Activated naive CD8-positive, alpha-beta T cell treated with anti-CD3 and anti-CD28 coated beads for 36 hours (primary cell): ENCODE results near the gene STRIT1. TPM values are rescaled to one million over a fixed set of nuclear protein-coding genes. Genes with fewer than 3 reads are reported as not detected.
"Not testable (repeated sequence)": the region's sequence is repeated elsewhere in the genome, so short reads cannot be mapped to it uniquely, and the experiment has no call there.

Source experiments
- DNase-seq: peaks from one replicate; pipeline ENCODE4 v3.0.0; 2021
- H3K27ac Mint-ChIP-seq: one replicate; pipeline ENCODE4 v1.8.0; 2022; ENCODE audit warnings: mild to moderate bottlenecking, moderate library complexity, mixed read lengths
- H3K27me3 Mint-ChIP-seq: one replicate; pipeline ENCODE4 v1.8.0; 2022; ENCODE audit warnings: mild to moderate bottlenecking, mixed read lengths
- H3K36me3 Mint-ChIP-seq: one replicate; pipeline ENCODE4 v1.8.0; 2021; ENCODE audit warnings: mild to moderate bottlenecking, mixed read lengths
- H3K4me1 Mint-ChIP-seq: one replicate; pipeline ENCODE4 v1.8.0; 2021; ENCODE audit warnings: mixed read lengths
- H3K4me3 Mint-ChIP-seq: one replicate; pipeline ENCODE4 v1.8.0; 2022; ENCODE audit warnings: mild to moderate bottlenecking, moderate library complexity, mixed read lengths
- H3K9me3 Mint-ChIP-seq: one replicate; pipeline ENCODE4 v1.8.0; 2022; ENCODE audit warnings: mixed read lengths
- total RNA-seq, 2 experiments: library from RNA; stranded (reverse); gene quantifications; one replicate each; pipeline ENCODE4 v1.2.3, GENCODE V29; 2021

STRIT1 gene
- total RNA-seq, 2 experiments from 2014 or later: not detected

DNA sequence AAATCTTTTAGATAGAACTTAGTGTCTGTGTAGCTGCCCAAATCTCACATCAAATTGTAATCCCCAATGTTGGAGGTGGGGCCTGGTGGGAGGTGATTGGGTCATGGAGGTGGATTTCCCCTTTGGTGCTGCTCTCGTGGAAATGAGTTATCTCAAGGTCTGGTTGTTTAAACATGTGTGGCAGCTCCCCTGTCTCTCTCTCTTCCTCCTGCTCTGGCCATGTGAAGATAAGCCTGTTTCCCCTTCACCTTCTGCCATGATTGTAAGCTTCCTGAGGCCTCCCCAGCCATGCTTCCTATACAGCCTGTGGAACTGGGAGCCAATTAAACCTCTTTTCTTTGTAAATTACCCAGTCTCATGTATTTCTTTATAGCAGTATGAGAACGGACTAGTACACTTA lies 30.6 kb downstream of the STRIT1 start:
- H3K4me1 Mint-ChIP-seq, H3K27ac Mint-ChIP-seq, H3K36me3 Mint-ChIP-seq, H3K27me3 Mint-ChIP-seq, DNase-seq, H3K9me3 Mint-ChIP-seq, H3K4me3 Mint-ChIP-seq: not testable (repeated sequence)

DNA sequence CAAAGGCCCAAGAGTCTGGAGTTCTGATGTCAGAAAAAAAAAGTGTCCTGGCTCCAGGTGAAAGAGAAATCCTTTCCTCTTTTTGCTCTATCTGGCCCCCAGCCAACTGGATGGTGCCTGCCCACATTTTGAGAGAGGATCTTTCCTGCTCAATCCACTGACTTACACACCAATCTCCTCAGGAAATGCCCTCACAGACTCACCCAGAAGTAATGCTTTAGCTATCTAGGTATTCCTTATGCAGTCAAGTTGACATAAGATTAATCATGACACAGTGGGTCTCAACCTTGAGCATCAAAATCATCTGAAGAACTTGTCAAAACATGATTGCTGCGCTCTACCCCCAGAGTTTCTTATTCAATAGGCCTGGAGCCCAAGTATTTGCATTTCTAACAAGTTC lies 31.2 kb downstream of the STRIT1 start:
- no peak for DNase-seq
- Mint-ChIP-seq H3K9me3 (no peaks in the 10 kb centered on the region), H3K4me1 (no peaks in the 10 kb centered on the region), H3K4me3 (no peak overlapping the region), H3K27ac (no peak overlapping the region), H3K27me3 (peaks cover 8% of the 10 kb centered on the region), H3K36me3 (no peaks in the 10 kb centered on the region)

DNA sequence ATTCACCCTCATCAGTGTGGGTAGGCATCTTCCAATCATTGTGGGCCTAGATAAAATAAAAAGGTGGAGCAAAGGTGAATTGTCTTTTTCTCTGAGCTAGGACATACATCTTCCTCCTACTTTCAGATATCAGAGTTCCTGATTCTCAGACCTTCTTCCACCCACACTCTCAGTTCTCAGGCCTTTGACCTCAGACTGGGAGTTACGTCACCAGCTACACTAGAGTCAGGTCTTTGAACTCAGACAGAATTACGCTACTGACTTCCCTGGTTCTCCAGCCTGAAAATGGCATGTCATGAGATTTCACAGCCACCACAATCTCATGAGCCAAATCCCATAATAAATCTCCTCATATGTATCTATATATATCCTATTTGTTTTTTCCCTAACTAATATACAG lies 39.0 kb downstream of the STRIT1 start:
- H3K4me3 Mint-ChIP-seq: no peak overlapping the region
- H3K27me3 Mint-ChIP-seq: no peaks in the 10 kb centered on the region
- H3K36me3 Mint-ChIP-seq: no peaks in the 10 kb centered on the region
- no peak for DNase-seq
- no peaks in the 10 kb centered on the region for H3K4me1 Mint-ChIP-seq
- no peak overlapping the region for H3K27ac Mint-ChIP-seq
- no peaks in the 10 kb centered on the region for H3K9me3 Mint-ChIP-seq

DNA sequence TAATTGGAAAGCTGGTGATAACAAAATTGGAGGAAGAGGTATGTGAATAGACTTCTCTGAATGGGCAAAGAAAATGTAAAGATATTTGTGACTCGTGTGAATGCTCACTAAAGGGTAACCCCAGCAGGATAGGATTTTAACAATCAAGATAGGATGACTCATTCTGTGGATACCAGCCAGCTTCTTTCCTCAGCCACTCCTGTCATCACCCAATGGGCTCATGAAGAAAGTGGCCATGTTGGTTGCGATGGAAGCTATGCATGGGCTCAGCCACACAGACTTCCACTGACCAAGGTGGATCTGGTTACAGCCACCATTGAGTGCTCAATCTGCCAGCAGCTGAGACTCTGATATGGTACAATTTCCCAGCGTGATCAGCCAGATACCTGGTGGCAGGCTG lies 40.9 kb downstream of the STRIT1 start:
- no peak for DNase-seq
- no peaks in the 10 kb centered on the region for H3K27me3 Mint-ChIP-seq
- no peaks in the 10 kb centered on the region for H3K36me3 Mint-ChIP-seq
- H3K9me3 Mint-ChIP-seq: no peaks in the 10 kb centered on the region
- H3K4me3 Mint-ChIP-seq: no peak overlapping the region
- H3K4me1 Mint-ChIP-seq: no peaks in the 10 kb centered on the region
- H3K27ac Mint-ChIP-seq: no peak overlapping the region

DNA sequence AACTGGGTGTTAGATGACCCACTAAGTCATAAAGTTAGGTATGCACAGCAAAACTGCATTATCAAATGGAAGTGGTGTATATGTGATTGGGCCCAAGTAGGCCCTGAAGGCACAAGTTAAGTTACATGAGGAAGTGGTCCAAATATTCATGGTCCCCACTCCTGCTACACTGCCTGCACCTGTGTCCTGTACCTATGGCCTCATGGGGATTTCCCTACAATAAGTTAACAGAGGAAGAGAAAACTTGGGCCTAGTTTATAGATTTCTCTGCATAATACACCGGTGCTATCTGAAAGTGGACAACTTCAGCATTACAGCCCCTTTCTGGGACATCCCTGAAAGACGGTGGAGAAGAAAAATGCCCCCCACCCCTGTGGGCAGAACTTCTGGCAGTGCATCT lies 41.5 kb downstream of the STRIT1 start:
- no peak for DNase-seq
- H3K36me3 Mint-ChIP-seq: no peaks in the 10 kb centered on the region
- H3K4me1 Mint-ChIP-seq: no peaks in the 10 kb centered on the region

DNA sequence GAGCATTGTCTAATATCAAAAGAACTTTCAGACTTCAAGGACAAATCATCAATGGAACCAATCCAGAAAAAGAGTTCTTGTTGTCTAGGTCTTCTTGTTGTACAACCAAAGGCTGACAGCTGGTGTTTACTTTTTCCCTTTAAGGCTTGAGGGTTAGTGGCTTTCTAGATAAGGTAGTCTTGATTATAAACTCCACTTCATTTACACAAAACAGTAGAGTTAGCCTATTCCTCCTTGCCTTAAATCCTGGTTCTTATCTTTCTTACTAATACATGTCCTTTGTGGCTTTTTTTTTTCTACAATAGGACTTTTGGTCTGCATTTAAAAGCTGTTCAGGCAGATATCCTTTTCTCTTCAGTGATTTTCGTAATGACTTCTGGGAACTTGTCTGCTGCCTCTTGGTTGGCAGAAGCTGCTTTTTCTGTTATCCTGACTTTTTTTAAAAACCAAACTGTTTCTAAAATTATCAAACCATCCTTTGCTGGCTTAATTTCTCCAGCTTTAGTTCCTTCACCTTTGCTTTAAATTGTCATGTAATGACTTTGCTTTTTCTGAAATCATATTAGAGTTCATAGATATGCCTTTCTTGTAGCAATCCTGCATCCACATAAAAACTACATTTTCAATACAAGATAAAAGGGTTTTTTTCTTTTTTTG lies 44.8 kb downstream of the STRIT1 start:
- DNase-seq: no peak
- Mint-ChIP-seq H3K36me3 (no peaks in the 10 kb centered on the region), H3K4me3 (no peak overlapping the region), H3K9me3 (no peaks in the 10 kb centered on the region), H3K27ac (no peak overlapping the region), H3K27me3 (no peaks in the 10 kb centered on the region), H3K4me1 (no peaks in the 10 kb centered on the region)

More for the DNA sequence above, 41.5 kb downstream of the STRIT1 start:
- no peaks in the 10 kb centered on the region for H3K27me3 Mint-ChIP-seq
- H3K27ac Mint-ChIP-seq: no peak overlapping the region
- no peak overlapping the region for H3K4me3 Mint-ChIP-seq
- H3K9me3 Mint-ChIP-seq: no peaks in the 10 kb centered on the region

DNA sequence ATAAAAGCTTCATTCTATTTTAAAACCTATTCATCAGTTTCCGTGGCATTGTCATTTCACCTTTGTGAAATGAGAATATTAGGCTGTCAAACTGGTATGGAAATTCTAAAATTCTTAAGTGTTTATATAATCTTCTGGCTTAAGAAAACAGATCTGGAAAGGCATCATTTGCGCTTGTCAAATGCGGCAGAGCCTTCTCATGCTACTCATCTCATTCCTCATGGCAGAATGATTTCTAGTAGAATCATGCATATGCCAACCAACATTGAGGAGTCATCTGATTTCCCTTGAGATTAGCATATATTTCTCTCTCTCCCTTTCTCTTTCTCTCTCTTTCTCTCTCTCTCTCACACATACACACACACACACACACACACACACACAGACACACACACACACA lies 48.8 kb downstream of the STRIT1 start:
- Mint-ChIP-seq H3K27me3 (no peaks in the 10 kb centered on the region), H3K4me3 (no peak overlapping the region), H3K9me3 (no peaks in the 10 kb centered on the region), H3K4me1 (no peaks in the 10 kb centered on the region), H3K36me3 (no peaks in the 10 kb centered on the region), H3K27ac (no peak overlapping the region)
- DNase-seq: no peak

DNA sequence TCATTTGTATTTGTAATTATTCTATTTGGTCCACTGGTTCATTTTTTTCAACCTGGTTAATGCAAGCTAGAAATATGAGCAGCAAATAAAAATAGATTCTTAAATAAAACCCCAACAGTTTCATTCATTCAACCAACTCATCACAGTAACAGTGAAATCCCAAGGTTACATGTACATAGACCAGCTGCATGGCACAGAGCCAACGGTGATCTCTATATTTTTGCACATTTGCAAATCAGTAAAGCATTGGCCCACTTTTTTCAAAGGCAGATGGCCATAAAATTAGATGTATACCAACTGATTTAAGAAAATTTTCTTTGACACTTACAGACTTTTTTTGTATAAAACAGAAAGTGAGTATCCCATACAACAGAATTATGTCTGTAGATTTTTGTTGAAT lies 49.3 kb downstream of the STRIT1 start:
- Mint-ChIP-seq H3K27ac (no peak overlapping the region), H3K27me3 (no peaks in the 10 kb centered on the region)

DNA sequence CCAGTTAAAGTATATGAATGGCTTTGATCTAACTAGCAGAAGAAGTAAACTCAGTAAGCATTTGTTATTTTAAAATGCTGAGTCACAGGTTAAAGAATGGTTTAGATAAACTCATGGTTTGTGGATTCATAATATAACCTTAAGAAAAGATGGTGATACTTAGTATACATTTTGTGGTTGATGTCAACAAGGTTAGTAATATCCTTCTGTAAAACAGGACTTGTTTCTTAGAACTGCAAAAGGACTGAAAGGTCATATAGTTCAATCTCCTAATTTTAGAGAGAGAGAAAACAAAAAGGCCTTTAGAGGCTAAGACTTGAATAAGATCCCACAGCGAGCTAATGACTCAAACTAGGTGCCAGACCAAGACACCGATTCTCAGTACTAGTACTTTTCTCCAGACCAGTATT lies 50.0 kb downstream of the STRIT1 start:
- H3K27ac Mint-ChIP-seq: no peak overlapping the region
- no peak overlapping the region for H3K4me3 Mint-ChIP-seq
- H3K9me3 Mint-ChIP-seq: no peaks in the 10 kb centered on the region
- H3K27me3 Mint-ChIP-seq: no peaks in the 10 kb centered on the region
- H3K4me1 Mint-ChIP-seq: no peaks in the 10 kb centered on the region
- H3K36me3 Mint-ChIP-seq: no peaks in the 10 kb centered on the region
- no peak for DNase-seq

More for the DNA sequence above, 49.3 kb downstream of the STRIT1 start:
- DNase-seq: no peak
- no peaks in the 10 kb centered on the region for H3K9me3 Mint-ChIP-seq
- H3K36me3 Mint-ChIP-seq: no peaks in the 10 kb centered on the region
- H3K4me3 Mint-ChIP-seq: no peak overlapping the region
- no peaks in the 10 kb centered on the region for H3K4me1 Mint-ChIP-seq

DNA sequence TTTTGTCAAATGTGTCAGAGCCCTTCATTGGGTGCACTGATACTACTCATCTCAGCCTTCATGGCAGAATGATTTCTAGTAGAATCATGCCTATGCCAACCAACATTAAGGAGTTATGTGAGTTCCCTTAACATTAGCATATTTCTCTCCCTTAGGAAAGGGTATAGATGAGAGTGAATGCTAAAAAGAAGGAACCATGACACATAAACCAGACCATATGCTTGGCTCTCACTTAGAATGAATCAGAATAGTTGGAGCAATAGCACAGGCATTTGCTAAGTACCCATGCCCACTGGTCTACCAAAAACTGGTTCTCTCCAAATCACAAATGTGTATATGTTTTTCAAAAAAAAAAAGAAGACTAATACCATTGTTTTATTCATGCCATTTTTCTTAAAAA lies 51.1 kb downstream of the STRIT1 start:
- H3K27me3 Mint-ChIP-seq: no peaks in the 10 kb centered on the region
- H3K36me3 Mint-ChIP-seq: no peaks in the 10 kb centered on the region
- H3K27ac Mint-ChIP-seq: no peak overlapping the region
- no peaks in the 10 kb centered on the region for H3K4me1 Mint-ChIP-seq
- no peak for DNase-seq
- H3K9me3 Mint-ChIP-seq: no peaks in the 10 kb centered on the region
- H3K4me3 Mint-ChIP-seq: no peak overlapping the region

DNA sequence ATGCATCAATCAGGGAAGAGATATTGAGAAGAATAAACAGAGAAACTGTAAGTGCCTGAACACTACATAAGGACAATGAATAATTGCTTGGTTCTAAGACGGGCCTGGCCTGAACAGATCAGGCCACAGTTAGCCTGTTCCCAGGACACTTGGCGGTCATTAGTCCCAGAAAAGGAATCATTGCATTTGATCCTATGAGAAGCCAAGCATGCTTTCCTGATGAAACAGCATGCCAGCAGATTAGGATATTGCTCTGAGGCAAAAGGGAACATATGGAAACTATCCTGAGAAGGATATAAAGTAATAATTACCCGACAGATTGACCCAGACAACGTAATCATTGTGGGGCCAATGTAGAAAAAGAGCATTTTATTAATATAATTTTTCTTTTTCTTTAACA lies 51.9 kb downstream of the STRIT1 start:
- H3K36me3 Mint-ChIP-seq: no peaks in the 10 kb centered on the region
- H3K27me3 Mint-ChIP-seq: no peaks in the 10 kb centered on the region
- H3K4me1 Mint-ChIP-seq: no peaks in the 10 kb centered on the region
- H3K4me3 Mint-ChIP-seq: no peak overlapping the region
- no peak for DNase-seq
- H3K27ac Mint-ChIP-seq: no peak overlapping the region
- no peaks in the 10 kb centered on the region for H3K9me3 Mint-ChIP-seq

Other genes starting within 250 kb of the STRIT1 start
- not detected for gene MME, start 213.4 kb downstream of the STRIT1 start, total RNA-seq